ENCODE measurements around the gene LAMC3.

LAMC3 gene

DNA sequence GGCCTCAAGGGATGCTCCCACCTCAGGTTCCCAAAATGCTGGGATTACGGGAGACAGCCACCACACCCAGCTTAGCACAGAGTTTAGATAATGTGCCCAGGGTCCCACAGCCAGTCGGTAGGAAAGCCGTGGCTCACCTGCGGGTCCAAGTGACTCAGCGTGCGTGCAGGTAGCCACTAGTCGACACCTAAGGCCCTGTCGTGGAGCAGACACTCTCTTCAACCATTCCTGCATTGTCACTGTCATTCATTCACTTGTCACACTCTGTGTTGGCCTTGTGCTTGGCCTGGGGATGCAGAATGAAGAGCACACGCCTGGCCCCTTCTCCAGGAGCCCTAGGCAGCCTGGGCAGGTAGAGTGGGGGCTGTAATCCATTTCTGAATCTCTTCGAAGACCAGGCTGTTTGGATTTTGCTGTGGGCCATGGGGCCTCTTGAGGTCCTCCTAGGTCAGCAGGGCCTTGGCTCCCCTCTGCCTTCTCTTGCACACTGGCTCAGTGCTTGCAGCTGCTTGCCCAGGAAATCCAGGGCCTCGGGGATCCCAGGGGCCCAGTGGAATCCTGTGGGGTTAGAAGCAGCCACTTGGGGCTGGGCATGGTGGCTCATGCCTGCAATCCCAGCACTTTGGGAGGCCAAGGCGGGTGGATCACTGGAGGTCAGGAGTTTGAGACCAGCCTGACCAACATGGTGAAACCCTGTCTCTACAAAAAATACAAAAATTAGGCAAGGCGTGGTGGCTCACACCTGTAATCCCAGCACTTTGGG, 81.2 kb downstream of the LAMC3 start:
- no peak for TF ChIP-seq FOXA1 (IDR thresholded peaks at IDR 0.05)
- ChIA-PET CTCF (no interaction called here), POLR2A (no interaction called here)
- no peak for DNase-seq (ENCODE audit: extremely low spot score)

DNA sequence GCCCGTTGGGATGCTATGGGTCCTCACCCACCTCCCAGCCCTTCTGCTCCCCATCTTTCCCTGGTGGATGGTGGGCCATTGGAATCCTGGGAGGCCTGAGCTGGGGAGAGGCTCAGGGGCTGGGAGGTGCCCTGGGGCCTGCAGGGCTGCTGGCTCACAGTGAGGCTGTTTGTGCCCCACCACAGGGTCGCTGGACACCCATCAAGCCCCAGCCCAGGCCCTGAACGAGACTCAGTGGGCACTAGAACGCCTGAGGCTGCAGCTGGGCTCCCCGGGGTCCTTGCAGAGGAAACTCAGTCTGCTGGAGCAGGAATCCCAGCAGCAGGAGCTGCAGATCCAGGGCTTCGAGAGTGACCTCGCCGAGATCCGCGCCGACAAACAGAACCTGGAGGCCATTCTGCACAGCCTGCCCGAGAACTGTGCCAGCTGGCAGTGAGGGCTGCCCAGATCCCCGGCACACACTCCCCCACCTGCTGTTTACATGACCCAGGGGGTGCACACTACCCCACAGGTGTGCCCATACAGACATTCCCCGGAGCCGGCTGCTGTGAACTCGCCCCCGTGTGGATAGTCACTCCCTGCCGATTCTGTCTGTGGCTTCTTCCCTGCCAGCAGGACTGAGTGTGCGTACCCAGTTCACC, 82.5 kb downstream of the LAMC3 start:
- ChIA-PET POLR2A (no interaction called here), CTCF (no interaction called here)
- DNase-seq (ENCODE audit: extremely low spot score), result no peak
- TF ChIP-seq FOXM1 (IDR thresholded peaks at IDR 0.05; ENCODE audit: borderline replicate concordance) (no peak), ARNT (IDR thresholded peaks at IDR 0.05) (no peak), L3MBTL2 (conservative IDR thresholded peaks at IDR 0.05) (no peak), SUZ12 (IDR thresholded peaks at IDR 0.05) (no peak), LEF1 (IDR thresholded peaks at IDR 0.05; ENCODE audit: borderline replicate concordance) (no peak), ZNF384 (IDR thresholded peaks at IDR 0.05) (no peak), HDGF (IDR thresholded peaks at IDR 0.05; ENCODE audit: borderline replicate concordance) (no peak), ELF4 (IDR thresholded peaks at IDR 0.05) (no peak), FOXK2 (IDR thresholded peaks at IDR 0.05) (no peak), CTBP1 (IDR thresholded peaks at IDR 0.05; ENCODE audit: borderline replicate concordance) (no peak), FOXA1 (IDR thresholded peaks at IDR 0.05) (no peak), SP1 (IDR thresholded peaks at IDR 0.05) (no peak)
- TF ChIP-seq, protein P1, sequence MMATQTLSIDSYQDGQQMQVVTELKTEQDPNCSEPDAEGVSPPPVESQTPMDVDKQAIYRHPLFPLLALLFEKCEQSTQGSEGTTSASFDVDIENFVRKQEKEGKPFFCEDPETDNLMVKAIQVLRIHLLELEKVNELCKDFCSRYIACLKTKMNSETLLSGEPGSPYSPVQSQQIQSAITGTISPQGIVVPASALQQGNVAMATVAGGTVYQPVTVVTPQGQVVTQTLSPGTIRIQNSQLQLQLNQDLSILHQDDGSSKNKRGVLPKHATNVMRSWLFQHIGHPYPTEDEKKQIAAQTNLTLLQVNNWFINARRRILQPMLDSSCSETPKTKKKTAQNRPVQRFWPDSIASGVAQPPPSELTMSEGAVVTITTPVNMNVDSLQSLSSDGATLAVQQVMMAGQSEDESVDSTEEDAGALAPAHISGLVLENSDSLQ (IDR thresholded peaks at IDR 0.05), result no peak

DNA sequence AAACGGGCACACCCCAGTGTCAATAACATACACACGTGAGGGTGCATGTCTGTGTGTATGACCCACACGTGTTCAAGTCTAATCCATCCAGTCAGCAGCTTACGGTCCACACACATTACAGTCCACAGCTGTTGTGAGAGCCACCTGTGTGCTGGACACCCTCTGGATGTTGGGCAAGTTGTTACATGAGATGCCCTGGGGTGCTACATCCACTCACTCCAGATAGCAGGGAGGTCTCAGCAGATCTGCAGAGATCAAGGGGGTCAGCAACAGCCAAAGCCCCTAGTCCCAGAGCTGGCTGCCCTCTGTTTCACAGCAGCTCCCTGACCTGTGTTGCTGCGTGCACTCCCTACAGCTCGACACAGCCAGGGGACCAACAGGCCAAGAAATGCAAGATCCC, 83.1 kb downstream of the LAMC3 start:
- TF ChIP-seq SP1 (IDR thresholded peaks at IDR 0.05), result no peak
- no peak for TF ChIP-seq L3MBTL2 (conservative IDR thresholded peaks at IDR 0.05)
- TF ChIP-seq, protein P1 (IDR thresholded peaks at IDR 0.05), result no peak
- TF ChIP-seq FOXA1 (IDR thresholded peaks at IDR 0.05), result no peak
- no peak for TF ChIP-seq TARDBP (IDR thresholded peaks at IDR 0.05)
- no peak for TF ChIP-seq ARNT (IDR thresholded peaks at IDR 0.05)
- no peak for TF ChIP-seq HDGF (IDR thresholded peaks at IDR 0.05; ENCODE audit: borderline replicate concordance)
- no peak for TF ChIP-seq CTBP1 (IDR thresholded peaks at IDR 0.05; ENCODE audit: borderline replicate concordance)
- no peak for TF ChIP-seq ZNF384 (IDR thresholded peaks at IDR 0.05)
- no peak for TF ChIP-seq NFRKB (IDR thresholded peaks at IDR 0.05)
- TF ChIP-seq FOXM1 (IDR thresholded peaks at IDR 0.05; ENCODE audit: borderline replicate concordance), result no peak
- TF ChIP-seq BHLHE40 (IDR thresholded peaks at IDR 0.05; ENCODE audit: borderline replicate concordance), result no peak
- no peak for TF ChIP-seq LEF1 (IDR thresholded peaks at IDR 0.05; ENCODE audit: borderline replicate concordance)
- no peak for TF ChIP-seq SUZ12 (IDR thresholded peaks at IDR 0.05)
- no peak for TF ChIP-seq ELF4 (IDR thresholded peaks at IDR 0.05)
- TF ChIP-seq FOXK2 (IDR thresholded peaks at IDR 0.05), result no peak
- ChIA-PET POLR2A (no interaction called here), CTCF (no interaction called here)
- no peak for DNase-seq (ENCODE audit: extremely low spot score)

DNA sequence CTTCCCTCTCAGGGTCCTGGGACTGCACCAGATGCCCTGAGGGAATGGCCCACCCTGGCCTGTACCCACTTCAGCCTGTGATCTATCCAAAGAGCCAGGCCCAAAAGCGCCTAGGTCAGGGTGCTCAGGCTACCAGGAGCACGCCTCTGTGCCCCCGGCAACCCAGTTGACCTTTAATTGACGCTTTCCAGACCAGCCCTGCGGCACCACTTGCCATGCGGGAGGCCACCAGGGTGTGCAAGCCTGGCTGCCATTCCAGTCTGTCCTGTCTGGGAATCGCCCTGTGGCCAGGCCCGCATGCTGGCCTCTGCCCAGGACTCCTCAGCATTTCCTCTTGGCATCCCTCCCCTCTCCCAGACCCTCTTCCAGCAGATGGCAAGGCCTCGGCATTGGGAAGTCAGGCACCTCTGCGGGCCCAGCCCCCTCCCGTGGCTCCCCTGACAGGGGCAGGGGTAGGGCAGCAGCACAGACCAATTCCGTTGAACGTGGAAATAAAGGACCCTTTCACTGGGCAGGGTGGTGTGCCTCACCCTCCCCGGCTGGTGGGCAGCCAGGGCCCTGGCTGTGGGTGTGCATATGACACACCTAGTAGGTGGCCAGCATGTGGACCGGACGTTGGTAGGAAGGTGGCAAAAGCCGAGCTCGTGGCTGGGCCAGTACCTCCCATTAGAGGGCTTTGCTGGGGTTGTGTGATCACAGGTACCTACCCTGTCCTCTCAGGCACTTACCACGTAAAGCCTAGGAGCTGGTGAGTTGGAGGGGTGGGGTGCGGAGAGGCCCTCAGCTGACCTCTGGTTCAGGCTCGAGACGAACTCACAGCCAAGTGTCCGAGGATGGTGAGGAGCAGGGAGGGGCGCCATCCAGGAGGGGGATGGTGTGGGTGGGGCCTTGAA, 83.8 kb downstream of the LAMC3 start:
- DNase-seq (ENCODE audit: extremely low spot score), result no peak
- ChIA-PET POLR2A (interaction anchor here (1.0 kb wide), 1 partner anchor 32 kb away, joined by 3 read pairs; no protein-coding TSS in a partner anchor), CTCF (no interaction called here)
- no peak for TF ChIP-seq FOXA1 (IDR thresholded peaks at IDR 0.05)
- TF ChIP-seq LEF1 (IDR thresholded peaks at IDR 0.05; ENCODE audit: borderline replicate concordance), result no peak
- no peak for TF ChIP-seq TARDBP (IDR thresholded peaks at IDR 0.05)
- no peak for TF ChIP-seq FOXK2 (IDR thresholded peaks at IDR 0.05)
- TF ChIP-seq ARNT (IDR thresholded peaks at IDR 0.05), result no peak
- no peak for TF ChIP-seq ZNF384 (IDR thresholded peaks at IDR 0.05)

DNA sequence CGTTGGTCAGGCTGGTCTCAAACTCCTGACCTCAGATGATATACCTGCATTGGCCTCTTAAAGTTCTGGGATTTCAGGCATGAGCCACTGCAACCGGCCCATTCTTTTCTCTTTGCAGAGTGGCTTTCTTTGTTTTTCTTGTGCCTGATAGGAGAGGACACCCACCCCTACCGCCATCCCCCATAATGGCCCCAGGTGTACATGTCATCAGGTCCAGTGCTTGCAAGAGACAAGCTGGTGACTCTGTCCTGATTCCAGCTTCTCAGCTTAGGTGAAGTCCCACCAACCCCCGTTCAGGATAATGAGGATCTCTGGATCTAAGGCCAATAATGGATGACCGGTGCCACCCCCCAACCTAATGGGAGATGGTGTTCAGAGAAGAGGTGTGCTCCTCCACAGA, 85.0 kb downstream of the LAMC3 start:
- POLR2A ChIA-PET, result interaction anchor here (0.9 kb wide), 1 partner anchor 31 kb away, joined by 5 read pairs; the partner anchor contains the start of gene NUP214
- TF ChIP-seq ZNF384 (IDR thresholded peaks at IDR 0.05) (no peak), ELF4 (IDR thresholded peaks at IDR 0.05) (no peak), HDGF (IDR thresholded peaks at IDR 0.05; ENCODE audit: borderline replicate concordance) (no peak), LEF1 (IDR thresholded peaks at IDR 0.05; ENCODE audit: borderline replicate concordance) (no peak), SUZ12 (IDR thresholded peaks at IDR 0.05) (no peak), CTBP1 (IDR thresholded peaks at IDR 0.05; ENCODE audit: borderline replicate concordance) (no peak)
- CTCF ChIA-PET, result no interaction called here
- DNase-seq (ENCODE audit: extremely low spot score), result no peak

DNA sequence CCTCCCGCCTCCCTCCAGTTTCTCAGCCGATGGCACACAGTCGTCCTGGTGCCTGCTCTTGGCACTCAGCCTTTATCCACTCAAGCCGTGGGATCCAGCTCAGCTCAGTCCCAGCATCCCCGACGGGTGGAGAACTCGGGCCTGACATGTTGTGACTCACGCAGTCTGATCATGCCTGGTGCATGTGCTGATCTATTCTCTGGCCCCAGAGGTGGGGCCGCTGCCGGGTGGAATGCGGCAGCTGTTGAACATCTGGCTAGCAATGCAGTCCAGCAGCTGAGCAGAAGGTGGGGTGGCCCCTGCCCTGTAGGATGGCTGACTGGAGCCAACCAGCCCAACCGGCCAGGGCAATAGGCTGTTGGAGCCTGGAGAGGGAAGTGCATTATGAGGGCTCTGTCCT, 85.6 kb downstream of the LAMC3 start:
- ChIA-PET POLR2A (interaction anchor here (0.9 kb wide), 1 partner anchor 31 kb away, joined by 5 read pairs; the partner anchor contains the start of gene NUP214), CTCF (interaction anchor here (0.5 kb wide), 1 partner anchor 474 kb away, joined by 7 read pairs; no protein-coding TSS in a partner anchor)
- no peak for DNase-seq (ENCODE audit: extremely low spot score)
- TF ChIP-seq FOXA1 (IDR thresholded peaks at IDR 0.05), result no peak
- TF ChIP-seq HDGF (IDR thresholded peaks at IDR 0.05; ENCODE audit: borderline replicate concordance), result no peak

Measured in HEK293T (cell line).